ENCODE measurements around the gene PDZD7.

PDZD7 gene

DNA sequence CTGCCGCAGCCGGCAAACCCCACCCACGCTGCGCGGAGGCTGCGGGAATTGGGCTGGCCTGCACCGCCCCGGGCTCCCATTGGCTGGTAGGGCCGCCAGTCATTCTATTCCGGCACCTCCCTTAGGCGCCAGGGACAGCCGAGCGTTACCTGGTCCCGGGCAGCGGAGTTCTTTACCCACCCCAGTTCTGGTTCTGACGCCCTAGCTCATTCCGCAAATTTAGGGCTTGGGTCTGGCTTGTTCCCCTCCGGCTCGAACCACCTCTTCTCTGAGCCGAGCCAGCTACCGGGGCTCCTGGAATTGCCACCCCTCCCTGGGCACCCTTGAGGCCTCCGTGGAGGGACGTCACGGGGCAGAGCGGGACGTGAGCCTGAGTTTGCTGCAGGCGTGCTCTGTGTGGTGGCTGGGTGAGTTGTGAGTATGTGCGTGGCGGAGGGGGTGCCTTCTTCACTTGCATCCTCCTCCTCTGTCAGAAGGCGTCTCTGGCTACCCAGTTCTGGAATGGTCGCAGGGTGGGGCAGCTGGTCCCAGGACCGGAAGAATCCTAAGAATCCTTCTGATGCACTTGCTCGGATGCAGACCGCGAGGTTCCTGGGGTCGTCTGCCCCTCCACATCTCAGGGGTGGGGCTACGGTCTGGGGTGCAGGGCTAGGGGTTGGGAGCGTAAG is at the start of gene PDZD7, which contains the start of gene SFXN3:
TSS of gene PDZD7 (minus strand) at position 2 of the 668 bp plus-strand sequence. CDS start 910 bp downstream, outside the sequence.
TSS of gene SFXN3 (plus strand) at position 107 of the 668 bp plus-strand sequence. CDS start 3,461 bp downstream, outside the sequence.
- DNase-seq (ENCODE audit: low spot score) = peak; percentile 98

- no peak for DNase-seq (ENCODE audit: low spot score)
These were observed 48.9 kb upstream of the PDZD7 start for GRCh38 chr10:101079874-101080273.

GRCh38 chr10:101076630-101077029 is 45.7 kb upstream of the PDZD7 start:
- DNase-seq (ENCODE audit: low spot score) = no peak

DNA sequence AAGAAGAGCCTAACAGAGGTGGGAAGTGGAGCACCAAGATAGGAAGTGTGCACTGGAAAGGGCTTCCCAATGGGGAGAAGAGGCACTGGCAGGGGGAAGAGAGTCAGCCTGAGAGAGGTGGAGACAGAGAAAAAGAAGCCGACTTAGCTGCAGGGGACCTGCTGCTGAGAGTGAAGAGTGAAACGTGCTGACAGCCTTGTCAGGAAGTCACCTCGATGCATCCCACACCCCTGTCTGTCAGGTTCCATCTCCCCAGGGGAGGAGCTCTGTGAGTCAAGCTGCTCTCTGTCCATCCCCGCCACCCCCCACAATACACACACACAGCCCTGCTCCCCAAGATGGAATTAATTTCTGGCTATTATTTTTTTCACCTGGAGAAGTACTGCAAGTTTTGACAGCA is 44.8 kb upstream of the PDZD7 start:
- DNase-seq (ENCODE audit: low spot score) = no peak

GRCh38 chr10:101073631-101074030 is 42.7 kb upstream of the PDZD7 start:
- no peak for DNase-seq (ENCODE audit: low spot score)

DNA sequence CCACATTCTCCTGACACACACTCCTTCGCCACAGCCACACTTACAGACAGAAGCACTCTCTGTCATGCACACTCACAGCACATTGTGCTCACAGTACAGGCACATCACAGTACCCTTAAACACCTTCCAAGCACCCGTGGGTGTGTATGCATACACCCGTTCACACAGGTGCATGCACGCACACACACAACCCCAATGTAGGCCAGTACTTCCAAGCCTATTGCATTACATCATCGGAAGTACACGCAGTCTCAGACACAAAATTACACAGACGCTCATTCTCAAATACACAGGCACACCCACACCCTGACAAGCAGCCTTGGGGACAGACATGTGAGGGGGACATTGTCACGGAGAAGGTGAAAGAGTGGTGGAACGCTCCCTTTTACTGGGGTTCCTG is 42.0 kb upstream of the PDZD7 start:
- DNase-seq (ENCODE audit: low spot score) = no peak

GRCh38 chr10:101071885-101072433 is 41.0 kb upstream of the PDZD7 start:
- DNase-seq (ENCODE audit: low spot score) = no peak

- DNase-seq (ENCODE audit: low spot score) = no peak
These were observed 40.4 kb upstream of the PDZD7 start for GRCh38 chr10:101071267-101071884.

GRCh38 chr10:101070098-101070497 is 39.2 kb upstream of the PDZD7 start:
- DNase-seq (ENCODE audit: low spot score) = no peak

GRCh38 chr10:101069441-101069840 is 38.5 kb upstream of the PDZD7 start:
- DNase-seq (ENCODE audit: low spot score) = no peak

GRCh38 chr10:101067356-101068083 is 36.6 kb upstream of the PDZD7 start:
- peak; percentile 79 for DNase-seq (ENCODE audit: low spot score)

DNA sequence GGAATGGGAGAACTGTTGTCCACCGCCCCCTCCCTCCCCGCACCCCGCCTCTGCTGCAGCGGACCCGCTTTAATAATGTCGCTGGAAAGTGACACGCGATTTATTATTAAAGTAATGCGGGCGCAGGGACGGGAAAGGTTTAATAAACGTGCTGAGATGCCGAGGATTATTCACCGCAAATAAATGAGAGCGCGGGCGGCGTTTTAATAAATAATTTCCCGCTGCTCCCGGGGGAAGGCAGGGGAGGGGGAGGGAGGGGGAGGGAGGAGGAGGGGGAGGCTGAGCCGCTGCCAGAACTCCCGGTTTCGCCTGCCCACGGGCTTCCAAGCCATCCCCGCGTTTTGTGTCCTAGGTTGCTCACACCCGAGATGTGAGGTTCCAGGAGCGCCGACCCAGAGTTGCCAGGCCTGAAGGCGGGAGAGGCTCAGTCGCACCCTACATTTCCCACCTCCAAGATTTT is 36.0 kb upstream of the PDZD7 start:
- no peak for DNase-seq (ENCODE audit: low spot score)

GRCh38 chr10:101066146-101066895 is 35.4 kb upstream of the PDZD7 start:
- DNase-seq (ENCODE audit: low spot score) = peak; percentile 68

DNA sequence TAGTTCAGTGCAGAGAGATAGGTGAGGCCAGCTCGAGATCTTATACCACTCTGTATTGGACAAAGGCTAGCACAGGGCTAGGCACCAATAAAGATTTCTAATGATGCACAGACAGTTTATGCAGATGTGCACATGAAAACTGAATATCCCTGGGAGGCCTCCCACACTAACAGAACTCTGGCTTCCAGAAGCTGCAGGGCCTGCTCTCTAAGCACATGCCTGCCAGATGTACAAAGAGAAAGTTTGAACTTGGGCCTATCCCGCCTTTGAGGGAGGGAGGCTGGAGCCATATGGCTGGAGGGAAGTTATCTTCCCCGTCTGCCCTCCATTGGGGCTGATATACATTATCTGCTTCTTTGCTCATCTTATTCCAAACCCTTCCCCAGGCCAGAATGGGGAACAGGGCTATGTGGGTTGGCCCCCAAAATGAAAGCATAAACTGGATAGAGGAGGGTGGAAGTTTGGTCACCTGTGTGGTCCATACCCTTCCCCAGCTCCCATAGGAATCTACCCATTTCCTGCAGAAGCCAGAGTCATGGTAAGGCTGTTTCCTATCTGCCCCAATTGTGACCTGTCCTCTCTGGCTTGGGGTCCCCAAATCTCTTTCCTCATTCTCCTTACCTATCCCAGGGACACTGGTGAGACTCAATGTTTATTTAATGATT is 34.7 kb upstream of the PDZD7 start:
- no peak for DNase-seq (ENCODE audit: low spot score)

GRCh38 chr10:101064415-101065030 is 33.6 kb upstream of the PDZD7 start:
- DNase-seq (ENCODE audit: low spot score) = no peak

GRCh38 chr10:101063548-101064414 is 32.9 kb upstream of the PDZD7 start:
- no peak for DNase-seq (ENCODE audit: low spot score)

DNA sequence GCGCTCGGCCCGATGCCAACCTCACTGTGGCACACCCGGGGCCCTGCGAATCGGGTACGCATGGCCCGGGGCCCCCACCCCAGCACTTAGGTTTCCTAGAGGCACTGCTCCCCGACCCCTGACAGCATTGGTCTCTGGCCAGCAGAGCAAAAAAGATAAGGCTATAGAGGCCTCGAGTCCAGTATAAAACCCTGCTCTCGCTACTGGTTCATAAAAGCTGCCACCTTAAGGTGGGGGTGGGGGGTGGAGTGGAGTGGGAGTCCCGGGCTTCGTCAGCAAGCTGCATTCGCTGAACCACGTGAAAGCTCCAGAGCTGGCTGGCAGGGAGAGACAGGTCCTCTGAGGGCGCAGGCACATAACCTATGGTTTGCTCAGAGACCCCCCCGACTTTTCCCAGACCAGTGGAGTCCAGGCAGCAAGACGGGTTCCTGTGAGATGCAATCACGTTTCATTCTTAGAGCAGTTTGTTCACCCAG is 32.2 kb upstream of the PDZD7 start:
- DNase-seq (ENCODE audit: low spot score) = no peak

DNA sequence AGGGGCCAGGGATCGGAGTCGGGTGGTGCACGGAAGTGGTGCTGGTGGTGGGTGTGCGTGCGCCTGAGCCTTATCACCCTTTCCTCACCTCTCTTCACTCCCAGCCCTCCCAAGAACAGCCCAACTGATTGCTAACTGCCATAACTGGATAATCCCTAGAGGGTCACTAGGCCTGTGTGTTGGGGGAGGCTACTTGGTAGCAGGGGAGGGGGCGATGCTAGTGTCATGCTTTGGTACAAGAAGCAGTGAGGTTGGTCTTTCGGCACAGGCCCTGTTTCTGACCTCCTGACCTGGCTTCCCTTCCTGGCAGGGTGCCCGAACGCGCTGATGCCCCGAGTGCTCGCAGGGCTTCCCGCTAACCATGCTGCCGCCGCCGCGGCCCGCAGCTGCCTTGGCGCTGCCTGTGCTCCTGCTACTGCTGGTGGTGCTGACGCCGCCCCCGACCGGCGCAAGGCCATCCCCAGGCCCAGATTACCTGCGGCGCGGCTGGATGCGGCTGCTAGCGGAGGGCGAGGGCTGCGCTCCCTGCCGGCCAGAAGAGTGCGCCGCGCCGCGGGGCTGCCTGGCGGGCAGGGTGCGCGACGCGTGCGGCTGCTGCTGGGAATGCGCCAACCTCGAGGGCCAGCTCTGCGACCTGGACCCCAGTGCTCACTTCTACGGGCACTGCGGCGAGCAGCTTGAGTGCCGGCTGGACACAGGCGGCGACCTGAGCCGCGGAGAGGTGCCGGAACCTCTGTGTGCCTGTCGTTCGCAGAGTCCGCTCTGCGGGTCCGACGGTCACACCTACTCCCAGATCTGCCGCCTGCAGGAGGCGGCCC is 31.5 kb upstream of the PDZD7 start:
- DNase-seq (ENCODE audit: low spot score) = peak; percentile 80

Data from germinal center (tissue), 1 donor.